ENCODE results near the gene WNT1.

The WNT1 gene

GRCh38 chr12:48980953-48981756 lies 3.0 kb downstream of the WNT1 start:
- DNase-seq (ENCODE audit: low read depth in 2 of 2): no peak

- no peak for DNase-seq (ENCODE audit: low read depth in 2 of 2)
Observed at GRCh38 chr12:48981757-48982157, 3.6 kb downstream of the WNT1 start.

GRCh38 chr12:48982397-48983080 lies 4.4 kb downstream of the WNT1 start:
- DNase-seq (ENCODE audit: low read depth in 2 of 2): no peak

- no peak for DNase-seq (ENCODE audit: low read depth in 2 of 2)
Observed at GRCh38 chr12:48985475-48985897, 7.4 kb downstream of the WNT1 start.

- DNase-seq (ENCODE audit: low read depth in 2 of 2): no peak
Observed at GRCh38 chr12:48985901-48986300, 7.8 kb downstream of the WNT1 start.

- no peak for DNase-seq (ENCODE audit: low read depth in 2 of 2)
Observed at GRCh38 chr12:48986720-48987291, 8.7 kb downstream of the WNT1 start.

- DNase-seq (ENCODE audit: low read depth in 2 of 2): peak; percentile 53 to 75
Observed at GRCh38 chr12:48988030-48988649, 10.0 kb downstream of the WNT1 start.

GRCh38 chr12:48990552-48990951 lies 12.4 kb downstream of the WNT1 start:
- DNase-seq (ENCODE audit: low read depth in 2 of 2): no peak

GRCh38 chr12:48991247-48992050 lies 13.3 kb downstream of the WNT1 start:
- no peak for DNase-seq (ENCODE audit: low read depth in 2 of 2)

- DNase-seq (ENCODE audit: low read depth in 2 of 2): no peak
Observed at GRCh38 chr12:48993787-48994186, 15.7 kb downstream of the WNT1 start.

- DNase-seq (ENCODE audit: low read depth in 2 of 2): no peak
Observed at GRCh38 chr12:48994224-48995085, 16.3 kb downstream of the WNT1 start.

- DNase-seq (ENCODE audit: low read depth in 2 of 2): no peak
Observed at GRCh38 chr12:48995086-48995879, 17.2 kb downstream of the WNT1 start.

- peak in 1 of 2 donors; percentile 57 for DNase-seq (ENCODE audit: low read depth in 2 of 2)
Observed at GRCh38 chr12:48996794-48997718, 18.9 kb downstream of the WNT1 start.

GRCh38 chr12:48997719-48998496 lies 19.8 kb downstream of the WNT1 start:
- DNase-seq (ENCODE audit: low read depth in 2 of 2): no peak

GRCh38 chr12:48998497-48999353 lies 20.6 kb downstream of the WNT1 start:
- DNase-seq (ENCODE audit: low read depth in 2 of 2): no peak

GRCh38 chr12:48999371-49000131 lies 21.4 kb downstream of the WNT1 start, which contains the start of gene DDN:
TSS of gene DDN (minus strand) at chr12:48999375. CDS start at chr12:48999287, 88 bp downstream.
- no peak for DNase-seq (ENCODE audit: low read depth in 2 of 2)

Data from stimulated activated CD4-positive, alpha-beta T cell treated with anti-CD3 and anti-CD28 coated beads, Interleukin-15, amount 100 ng/mL, for 48 hours (primary cell).